CD4-positive, alpha-beta T cell (primary cell): ENCODE measurements around the gene ALG12. TPM values are rescaled to one million over a fixed set of nuclear protein-coding genes. Genes with fewer than 3 reads are reported as not detected.

ENCODE experiments used
- ATAC-seq: fragments of 200-7000 bp; cut with Tn5 transposase; one replicate; pipeline ENCODE4 v1.10.0; 2022; ENCODE audit warnings: mild to moderate bottlenecking; ENCODE audit not compliant: poor library complexity
- CTCF ChIA-PET: fragments of 350-600 bp; sonication (Branson Sonifier 250); formaldehyde crosslinking; loops from one replicate; lab custom pipeline; 2021; ENCODE audit warnings: antibody characterized with exemption, inconsistent platforms; lab: Charles Lee
- POLR2A ChIA-PET: fragments of 350-600 bp; sonication (Branson Sonifier 250); formaldehyde crosslinking; loops from one replicate; lab custom pipeline; 2021; ENCODE audit warnings: antibody characterized with exemption, inconsistent platforms; lab: Charles Lee
- DNase-seq, 14 experiments: peaks; one replicate each; pipeline ENCODE4 v3.0.0-alpha.2; 2013 to 2020; ENCODE audit warnings: mixed read lengths in 2 of 14
- H3K27ac ChIP-seq, 2 donors: one replicate each; pipeline versions ENCODE4 v1.5.1 to v1.7.0; 2013; ENCODE audit warnings: low read length in 2 of 2, low read depth in 1 of 2, mild to moderate bottlenecking in 1 of 2
- H3K27me3 ChIP-seq, 2 experiments: 1 replicate in 1 of 2; 2 replicates in 1 of 2; pipeline versions ENCODE4 v1.6.1 to v1.7.0; 2013; ENCODE audit warnings: low read length in 2 of 2, control low read depth in 1 of 2, mild to moderate bottlenecking in 1 of 2, moderate library complexity in 1 of 2; ENCODE audit not compliant: insufficient read depth in 2 of 2, control insufficient read depth in 1 of 2
- H3K36me3 ChIP-seq: one replicate; pipeline ENCODE4 v1.6.1; 2013; ENCODE audit warnings: low read length, control low read depth; ENCODE audit not compliant: insufficient read depth
- H3K4me1 ChIP-seq: one replicate; pipeline ENCODE4 v1.6.1; 2013; ENCODE audit warnings: low read length, control low read depth; ENCODE audit not compliant: insufficient read depth
- H3K4me3 ChIP-seq: one replicate; pipeline ENCODE4 v1.5.1; 2013; ENCODE audit warnings: mild to moderate bottlenecking, low read length, moderate library complexity
- H3K9me3 ChIP-seq, 2 experiments: 1 replicate in 1 of 2; 2 replicates in 1 of 2; pipeline versions ENCODE4 v1.6.1 to v1.7.0; 2013; ENCODE audit warnings: low read length in 2 of 2, mild to moderate bottlenecking in 2 of 2, control low read depth in 1 of 2, moderate library complexity in 1 of 2; ENCODE audit not compliant: control insufficient read depth in 1 of 2, insufficient read depth in 1 of 2
- H3K27ac Mint-ChIP-seq: one replicate; pipeline ENCODE4 v1.8.0; 2020; ENCODE audit warnings: mixed read lengths
- H3K27me3 Mint-ChIP-seq: one replicate; pipeline ENCODE4 v1.8.0; 2021; ENCODE audit warnings: mixed read lengths
- H3K36me3 Mint-ChIP-seq: one replicate; pipeline ENCODE4 v1.8.0; 2021; ENCODE audit warnings: low read depth, mixed read lengths
- H3K4me1 Mint-ChIP-seq: one replicate; pipeline ENCODE4 v1.8.0; 2021; ENCODE audit warnings: low read depth, mixed read lengths
- H3K4me3 Mint-ChIP-seq: one replicate; pipeline ENCODE4 v1.8.0; 2020; ENCODE audit warnings: mild to moderate bottlenecking, mixed read lengths
- H3K9me3 Mint-ChIP-seq: one replicate; pipeline ENCODE4 v1.8.0; 2020; ENCODE audit warnings: mixed read lengths
- intact Hi-C, 2 experiments: fragments of 100-400 bp; cut with DNase I in 1 of 2; cut with micrococcal nuclease in 1 of 2; formaldehyde crosslinking; loops; one replicate each; pipeline versions ENCODE4 v1.15.1 to v1.9.0; 2023 to 2025; cut with DNase I, micrococcal nuclease
- total RNA-seq, 174 experiments: library from RNA in 2 of 174; stranded (reverse) in 2 of 174; gene quantifications; one replicate each; pipeline ENCODE4 v1.2.3 and lab custom pipeline; 2021 to 2026
- TF ChIP-seq, protein P1 (sequence below): fragments of 200-600 bp; IDR thresholded peaks from one replicate; pipeline ENCODE4 v1.8.0; 2022; ENCODE audit warnings: antibody characterized with exemption, mild to moderate bottlenecking

ALG12 gene
- total RNA-seq, 2 experiments from 2014 or later = 13.5 to 14.6 TPM

DNA sequence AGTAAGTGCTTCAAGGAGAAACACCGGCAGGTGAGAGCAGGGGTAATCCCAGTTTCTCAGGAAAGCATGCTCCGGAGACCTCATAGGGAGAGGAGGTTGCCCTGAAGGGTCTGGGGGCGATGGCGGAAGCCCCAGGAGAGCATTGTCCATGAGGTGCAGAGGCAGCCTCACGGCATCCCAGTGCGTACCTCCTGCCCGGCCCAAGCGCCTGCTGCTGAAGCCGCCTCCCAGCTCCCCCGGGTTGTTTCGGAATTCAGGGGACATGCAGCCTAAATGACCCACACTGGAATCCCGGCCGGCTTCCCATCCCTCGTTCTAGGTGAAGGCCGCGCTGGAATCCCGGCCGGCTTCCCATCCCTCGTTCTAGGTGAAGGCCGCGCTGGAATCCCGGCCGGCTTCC, 61.9 kb downstream of the ALG12 start:
- POLR2A ChIA-PET = interaction anchor here (1.2 to 2.5 kb wide), 4 partner anchors 12 to 42 kb away, joined by 3 to 12 read pairs (median 7); no protein-coding TSS in a partner anchor
- peaks cover 4% of the 10 kb centered on the region for H3K36me3 ChIP-seq
- no peaks in the 10 kb centered on the region for H3K9me3 ChIP-seq
- no peak overlapping the region for H3K27ac ChIP-seq
- no peak overlapping the region for H3K4me3 ChIP-seq
- no peaks in the 10 kb centered on the region for H3K27me3 ChIP-seq
- ATAC-seq = no peak
- no peaks in the 10 kb centered on the region for H3K9me3 Mint-ChIP-seq
- H3K36me3 Mint-ChIP-seq = peaks cover 10% of the 10 kb centered on the region
- peak overlapping the region; percentile 97 for H3K4me3 Mint-ChIP-seq
- H3K4me1 ChIP-seq = peaks cover 55% of the 10 kb centered on the region
- DNase-seq = no peak
- H3K4me1 Mint-ChIP-seq = peaks cover 53% of the 10 kb centered on the region
- CTCF ChIA-PET = interaction anchor here (1.4 kb wide), 1 partner anchor 87 kb away, joined by 3 read pairs; no protein-coding TSS in a partner anchor
- intact Hi-C loops = loop anchor here in 1 of 2 experiments (10.0 kb wide), 1 partner anchor 52 kb away; no protein-coding TSS in a partner anchor
- H3K27ac Mint-ChIP-seq = no peak overlapping the region
- H3K27me3 Mint-ChIP-seq = no peaks in the 10 kb centered on the region
- TF ChIP-seq, protein P1, sequence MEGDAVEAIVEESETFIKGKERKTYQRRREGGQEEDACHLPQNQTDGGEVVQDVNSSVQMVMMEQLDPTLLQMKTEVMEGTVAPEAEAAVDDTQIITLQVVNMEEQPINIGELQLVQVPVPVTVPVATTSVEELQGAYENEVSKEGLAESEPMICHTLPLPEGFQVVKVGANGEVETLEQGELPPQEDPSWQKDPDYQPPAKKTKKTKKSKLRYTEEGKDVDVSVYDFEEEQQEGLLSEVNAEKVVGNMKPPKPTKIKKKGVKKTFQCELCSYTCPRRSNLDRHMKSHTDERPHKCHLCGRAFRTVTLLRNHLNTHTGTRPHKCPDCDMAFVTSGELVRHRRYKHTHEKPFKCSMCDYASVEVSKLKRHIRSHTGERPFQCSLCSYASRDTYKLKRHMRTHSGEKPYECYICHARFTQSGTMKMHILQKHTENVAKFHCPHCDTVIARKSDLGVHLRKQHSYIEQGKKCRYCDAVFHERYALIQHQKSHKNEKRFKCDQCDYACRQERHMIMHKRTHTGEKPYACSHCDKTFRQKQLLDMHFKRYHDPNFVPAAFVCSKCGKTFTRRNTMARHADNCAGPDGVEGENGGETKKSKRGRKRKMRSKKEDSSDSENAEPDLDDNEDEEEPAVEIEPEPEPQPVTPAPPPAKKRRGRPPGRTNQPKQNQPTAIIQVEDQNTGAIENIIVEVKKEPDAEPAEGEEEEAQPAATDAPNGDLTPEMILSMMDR = no peak

DNA sequence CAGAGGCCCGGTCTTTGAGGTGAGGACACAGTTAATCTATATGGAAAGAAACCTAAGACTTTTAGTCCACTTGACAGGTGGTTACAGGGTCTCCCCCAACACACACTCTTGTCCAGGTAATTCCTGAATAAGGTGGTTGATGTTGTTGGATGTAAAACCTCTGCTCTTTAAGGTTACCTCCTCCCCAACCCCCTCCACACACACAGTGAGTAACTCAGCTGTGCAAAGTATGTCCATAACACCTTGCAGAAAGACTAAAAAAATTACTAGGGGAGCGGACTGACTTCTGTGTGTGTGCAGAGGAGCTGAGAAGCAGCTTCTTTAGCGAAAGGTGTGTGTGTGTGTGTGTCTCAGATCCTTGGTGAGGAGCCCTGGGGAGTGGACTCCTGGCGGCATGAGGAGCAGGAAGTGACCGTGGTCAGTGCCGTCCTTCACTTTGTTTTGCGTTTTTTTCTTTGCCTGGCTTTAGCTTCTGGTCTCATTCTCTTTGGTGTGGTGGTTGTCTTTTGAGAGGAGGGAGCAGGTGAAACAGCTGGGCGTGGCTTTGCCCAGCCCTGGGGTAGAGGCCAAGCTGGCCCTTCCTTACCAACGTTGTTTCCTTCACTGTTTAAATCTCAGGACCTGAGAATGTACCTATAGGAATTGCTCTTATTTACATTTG, 62.9 kb downstream of the ALG12 start:
- POLR2A ChIA-PET = interaction anchor here (0.6 to 2.5 kb wide), 13 partner anchors 13 to 766 kb away, joined by 3 to 12 read pairs (median 4); partner anchors contain the start of genes ALG12 and CRELD2
- CTCF ChIA-PET = interaction anchor here (1.4 kb wide), 2 partner anchors 14 to 86 kb away, joined by 3 to 4 read pairs; no protein-coding TSS in a partner anchor
- no peaks in the 10 kb centered on the region for H3K9me3 Mint-ChIP-seq
- H3K36me3 ChIP-seq = peaks cover 4% of the 10 kb centered on the region
- peak overlapping the region; percentile 97 for H3K4me3 Mint-ChIP-seq
- H3K4me1 Mint-ChIP-seq = peaks cover 55% of the 10 kb centered on the region
- TF ChIP-seq, protein P1 = no peak
- intact Hi-C loops = loop anchor here (2.0 to 10.0 kb wide), 3 partner anchors 15 to 51 kb away; partner anchors contain the start of gene BRD1 (in 1 of the 2)
- no peaks in the 10 kb centered on the region for H3K9me3 ChIP-seq
- H3K4me1 ChIP-seq = peaks cover 59% of the 10 kb centered on the region
- ATAC-seq = no peak
- peaks cover 3% of the 10 kb centered on the region for H3K27me3 Mint-ChIP-seq
- peaks cover 10% of the 10 kb centered on the region for H3K36me3 Mint-ChIP-seq
- H3K27ac ChIP-seq = no peak overlapping the region
- peak in 3 of 14 experiments; percentile 22 to 49 (median 44) for DNase-seq
- no peaks in the 10 kb centered on the region for H3K27me3 ChIP-seq
- peak overlapping the region; percentile 96 for H3K27ac Mint-ChIP-seq
- H3K4me3 ChIP-seq = peak overlapping the region; percentile 75

DNA sequence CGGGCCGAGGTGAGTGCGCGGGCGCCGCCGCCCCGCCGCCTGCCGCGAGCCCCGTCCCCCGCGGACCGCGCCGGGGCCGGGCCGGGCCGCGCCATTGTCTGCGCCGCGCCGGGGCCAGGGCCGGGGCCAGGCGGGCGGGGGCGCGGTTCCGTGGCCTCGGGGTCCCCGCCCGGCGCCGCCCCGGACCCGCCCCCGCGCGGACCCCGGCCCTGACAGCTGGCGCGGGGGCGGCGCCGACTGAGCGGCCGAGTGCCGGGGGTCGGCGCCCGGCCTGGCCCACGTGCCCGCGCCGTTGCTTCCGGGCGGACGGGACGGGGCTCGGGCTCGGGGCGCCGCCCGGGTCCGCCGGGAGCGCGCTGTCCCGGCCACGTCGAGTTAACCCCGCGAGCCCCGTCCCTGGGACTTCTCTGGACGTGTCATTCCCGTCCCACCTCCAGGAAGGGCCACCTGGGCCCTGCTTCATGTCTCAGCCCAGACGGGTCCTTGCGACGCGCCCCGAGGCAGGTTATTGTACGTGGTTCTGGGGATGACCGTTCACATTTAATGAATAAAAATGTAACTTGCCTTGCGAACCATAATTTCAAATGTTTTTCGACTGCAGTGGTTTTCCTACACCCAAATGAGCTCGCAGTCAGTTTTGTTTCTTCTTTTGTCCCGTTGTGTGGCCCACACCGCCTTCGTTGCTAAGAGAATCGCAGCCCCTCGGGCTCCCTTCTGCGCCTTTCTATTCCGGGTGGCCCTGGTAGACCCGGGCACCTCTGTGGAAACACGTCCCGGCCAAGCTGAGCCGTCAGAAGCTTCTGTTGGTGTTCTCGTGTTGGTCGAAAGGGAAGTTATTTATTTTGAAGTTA, 64.0 kb downstream of the ALG12 start:
- H3K9me3 ChIP-seq = no peaks in the 10 kb centered on the region
- H3K4me1 ChIP-seq = peaks cover 67% of the 10 kb centered on the region
- intact Hi-C loops = loop anchor here (1.0 to 10.0 kb wide), 7 partner anchors 15 to 106 kb away; partner anchors contain the start of genes ALG12 (in 2 of the 2), CRELD2 (in 2 of the 2), BRD1 (in 1 of the 2) and PIM3 (in 1 of the 2)
- H3K4me1 Mint-ChIP-seq = peaks cover 53% of the 10 kb centered on the region
- no peaks in the 10 kb centered on the region for H3K9me3 Mint-ChIP-seq
- H3K27me3 ChIP-seq = no peaks in the 10 kb centered on the region
- H3K27ac Mint-ChIP-seq = peak overlapping the region; percentile 96
- peak overlapping the region; percentile 75 for H3K4me3 ChIP-seq
- POLR2A ChIA-PET = interaction anchor here (0.6 to 2.5 kb wide), 12 partner anchors 9 to 338 kb away, joined by 3 to 12 read pairs (median 5); partner anchors contain the start of genes ALG12 and CRELD2
- H3K36me3 ChIP-seq = peaks cover 4% of the 10 kb centered on the region
- DNase-seq = peak in 4 of 14 experiments; percentile 25 to 56 (median 40)
- CTCF ChIA-PET = interaction anchor here (1.4 kb wide), 1 partner anchor 15 kb away, joined by 4 read pairs; no protein-coding TSS in a partner anchor
- peak overlapping the region; percentile 97 for H3K4me3 Mint-ChIP-seq
- peaks cover 3% of the 10 kb centered on the region for H3K27me3 Mint-ChIP-seq
- no peak for ATAC-seq
- peaks cover 10% of the 10 kb centered on the region for H3K36me3 Mint-ChIP-seq
- H3K27ac ChIP-seq = peak overlapping the region; percentile 55 to 70
- TF ChIP-seq, protein P1 = no peak
